Activated T-cell treated with anti-CD3 and anti-CD28 coated beads for 1 hour (primary cell): ENCODE results near the gene SHROOM3.

Experiments
- DNase-seq: peaks from one replicate; pipeline ENCODE4 v3.0.0-alpha.2; 2020; ENCODE audit warnings: low read depth

The SHROOM3 gene

GRCh38 chr4:76751612-76752343, 316.7 kb downstream of the SHROOM3 start:
- DNase-seq: no peak

- no peak for DNase-seq
Measured at GRCh38 chr4:76752861-76753501, 318.0 kb downstream of the SHROOM3 start.

GRCh38 chr4:76753814-76754213, 318.8 kb downstream of the SHROOM3 start:
- no peak for DNase-seq

DNA sequence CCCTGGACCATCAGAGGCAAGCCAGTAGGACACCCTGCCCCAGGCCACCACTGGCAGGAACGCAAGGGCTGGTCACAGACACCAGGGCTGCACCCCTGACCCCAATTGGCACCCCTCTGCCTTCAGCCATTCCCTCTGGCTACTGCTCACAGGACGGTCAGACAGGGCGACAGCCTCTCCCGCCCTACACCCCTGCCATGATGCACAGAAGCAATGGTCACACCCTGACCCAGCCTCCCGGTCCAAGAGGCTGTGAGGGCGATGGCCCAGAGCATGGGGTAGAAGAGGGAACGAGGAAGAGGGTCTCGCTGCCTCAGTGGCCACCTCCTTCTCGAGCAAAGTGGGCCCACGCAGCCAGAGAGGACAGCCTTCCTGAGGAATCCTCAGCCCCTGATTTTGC, 319.4 kb downstream of the SHROOM3 start:
- no peak for DNase-seq

- DNase-seq: no peak
Measured at GRCh38 chr4:76755756-76756155, 320.7 kb downstream of the SHROOM3 start.

DNA sequence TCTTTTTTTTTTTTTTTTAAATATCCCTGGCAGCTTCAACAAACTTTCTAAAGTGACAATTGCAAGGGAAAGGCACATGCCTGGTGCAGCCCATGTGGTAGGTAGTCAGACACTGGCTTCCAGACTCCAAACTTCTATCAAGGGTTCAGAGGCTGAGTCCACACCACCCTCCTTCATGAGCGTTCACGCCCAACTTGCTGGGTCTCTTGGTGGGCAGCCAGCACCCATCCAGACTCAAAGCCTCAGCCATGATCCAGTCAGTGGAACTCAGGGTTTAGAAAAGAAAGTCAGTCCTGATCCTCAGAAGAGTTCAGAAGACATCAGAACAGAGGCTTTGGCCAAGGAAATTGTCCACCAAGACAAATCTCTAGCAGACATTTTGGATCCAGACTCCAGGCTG, 321.4 kb downstream of the SHROOM3 start:
- DNase-seq: no peak

- no peak for DNase-seq
Measured at GRCh38 chr4:76757418-76757939, 322.4 kb downstream of the SHROOM3 start.

DNA sequence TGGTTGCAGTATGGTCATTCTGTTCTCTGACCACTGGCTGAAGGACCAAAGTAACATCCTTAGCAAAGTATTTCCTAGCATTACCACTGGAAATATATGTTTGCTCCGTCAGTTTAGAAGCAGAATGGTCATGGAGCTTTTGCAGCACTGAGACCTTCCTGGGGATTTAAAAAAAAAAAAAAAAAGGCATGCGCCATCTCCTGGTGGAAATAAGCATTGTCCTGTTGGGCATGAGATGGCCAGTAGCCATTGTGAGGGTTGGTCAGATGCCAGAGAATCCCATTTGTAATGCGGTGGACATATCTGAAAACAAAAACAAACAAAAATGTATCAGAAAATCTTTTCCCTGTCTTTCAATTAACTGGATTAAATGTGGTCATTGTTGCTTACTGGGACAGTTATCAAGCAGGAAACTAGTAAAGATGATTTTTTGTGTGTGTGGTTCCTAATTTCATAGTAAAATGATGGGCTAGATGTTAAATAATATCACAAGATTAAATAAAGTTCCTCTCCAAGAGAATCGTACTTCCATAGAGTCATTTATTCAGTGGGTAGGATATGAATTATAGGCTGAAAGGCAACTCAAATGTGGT, 323.4 kb downstream of the SHROOM3 start:
- no peak for DNase-seq

DNA sequence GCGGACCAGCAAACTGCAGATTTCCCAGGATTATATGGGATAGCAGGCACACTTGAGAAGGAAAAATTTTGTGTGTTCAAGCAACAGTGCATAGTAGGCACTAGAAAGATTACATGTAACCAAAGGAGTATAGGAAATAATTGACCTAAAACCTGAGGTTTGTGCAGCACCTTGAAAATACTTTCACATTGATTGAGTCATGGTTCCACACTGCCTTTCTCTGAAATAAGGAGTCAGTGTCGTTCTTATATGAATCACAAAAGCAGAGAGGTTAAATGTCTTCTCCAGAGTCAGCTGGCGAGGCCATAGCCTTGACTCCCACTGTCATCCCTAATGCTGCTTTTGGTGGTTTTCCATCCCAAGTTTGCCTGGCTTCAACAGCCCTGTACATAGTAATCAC, 324.0 kb downstream of the SHROOM3 start:
- no peak for DNase-seq

DNA sequence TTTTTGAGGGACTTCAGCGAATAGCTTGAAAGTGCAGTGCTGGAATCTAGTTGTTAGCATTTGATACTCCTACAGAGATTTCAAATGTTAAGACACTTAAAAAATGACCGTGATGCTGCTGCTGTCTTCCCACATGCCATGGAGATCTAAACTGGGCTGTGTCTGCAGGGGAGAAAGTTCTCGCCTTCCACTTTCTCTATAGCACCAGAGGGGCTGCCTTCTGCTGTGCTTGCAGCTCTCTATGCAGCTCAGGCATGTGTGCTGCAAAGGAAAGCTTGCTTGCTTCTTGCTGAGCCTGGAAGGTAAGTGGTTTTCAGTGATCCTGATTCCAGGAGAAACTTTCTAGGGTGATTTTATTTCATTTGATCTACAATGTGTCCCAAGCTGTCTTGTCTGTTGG, 325.2 kb downstream of the SHROOM3 start:
- DNase-seq: no peak

DNA sequence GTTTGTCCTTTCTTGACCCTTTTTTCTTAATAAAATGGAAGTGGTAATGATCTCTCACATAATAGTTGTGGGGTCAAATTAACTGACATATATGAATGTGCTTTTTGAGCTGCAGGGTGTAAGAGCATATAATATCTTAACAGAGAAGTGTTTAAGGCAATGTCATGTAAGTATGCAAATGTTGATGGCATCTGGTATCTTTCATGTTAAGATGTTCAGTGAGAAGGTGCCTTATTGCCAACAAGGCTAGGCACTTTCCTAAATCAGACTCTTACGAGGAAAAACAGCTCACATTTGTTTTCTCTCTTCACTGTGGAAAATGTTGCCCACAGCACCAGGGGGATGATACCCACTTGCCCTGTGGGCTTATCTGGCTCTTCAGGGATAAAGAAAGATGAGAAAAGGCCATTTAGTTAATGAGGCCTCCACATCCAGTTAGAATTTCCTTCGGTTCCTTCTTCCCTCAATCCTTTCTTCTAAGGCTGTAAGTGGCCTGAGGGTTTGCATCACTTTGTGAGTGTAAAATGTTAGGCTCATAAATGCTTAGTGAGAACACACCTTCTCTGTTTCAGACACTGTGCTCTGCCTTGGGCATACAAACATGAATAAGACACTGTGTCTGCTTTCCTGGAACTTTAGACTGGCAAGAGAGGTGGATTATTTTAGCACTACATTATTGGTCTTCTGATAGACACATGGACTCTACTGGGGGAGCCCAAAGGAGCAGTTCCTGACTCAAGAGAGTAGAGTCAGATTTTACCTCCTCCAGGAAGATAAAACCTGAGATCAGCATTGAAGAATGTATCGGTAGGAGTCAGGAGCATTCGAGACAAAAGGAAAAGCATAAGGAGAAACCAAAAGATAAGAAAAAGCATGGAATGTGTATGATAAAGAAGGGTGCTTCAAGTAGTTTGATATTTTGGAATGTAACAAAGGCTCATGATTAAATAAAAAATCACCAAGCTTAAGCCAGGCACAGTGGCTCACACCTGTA, 327.4 kb downstream of the SHROOM3 start:
- DNase-seq: no peak

DNA sequence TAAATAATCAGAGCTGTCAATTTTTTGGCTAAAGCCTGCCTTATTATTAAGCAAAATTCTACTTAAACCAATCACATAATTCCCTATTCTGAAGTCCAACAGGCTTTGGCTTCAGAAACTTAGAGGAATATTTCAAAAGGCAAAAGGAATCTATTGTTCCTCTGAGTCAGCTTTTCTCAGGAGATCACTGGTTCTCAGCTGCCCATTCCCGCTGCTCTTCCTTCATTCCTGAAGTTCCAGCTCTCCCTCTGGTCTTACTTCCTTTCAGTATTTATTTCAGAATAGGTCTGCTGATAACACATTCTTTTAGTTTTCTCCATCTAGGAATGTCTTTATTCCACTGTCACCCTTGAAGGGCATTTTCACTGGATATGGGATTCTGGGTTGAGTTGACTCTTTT, 329.2 kb downstream of the SHROOM3 start:
- DNase-seq: no peak

DNA sequence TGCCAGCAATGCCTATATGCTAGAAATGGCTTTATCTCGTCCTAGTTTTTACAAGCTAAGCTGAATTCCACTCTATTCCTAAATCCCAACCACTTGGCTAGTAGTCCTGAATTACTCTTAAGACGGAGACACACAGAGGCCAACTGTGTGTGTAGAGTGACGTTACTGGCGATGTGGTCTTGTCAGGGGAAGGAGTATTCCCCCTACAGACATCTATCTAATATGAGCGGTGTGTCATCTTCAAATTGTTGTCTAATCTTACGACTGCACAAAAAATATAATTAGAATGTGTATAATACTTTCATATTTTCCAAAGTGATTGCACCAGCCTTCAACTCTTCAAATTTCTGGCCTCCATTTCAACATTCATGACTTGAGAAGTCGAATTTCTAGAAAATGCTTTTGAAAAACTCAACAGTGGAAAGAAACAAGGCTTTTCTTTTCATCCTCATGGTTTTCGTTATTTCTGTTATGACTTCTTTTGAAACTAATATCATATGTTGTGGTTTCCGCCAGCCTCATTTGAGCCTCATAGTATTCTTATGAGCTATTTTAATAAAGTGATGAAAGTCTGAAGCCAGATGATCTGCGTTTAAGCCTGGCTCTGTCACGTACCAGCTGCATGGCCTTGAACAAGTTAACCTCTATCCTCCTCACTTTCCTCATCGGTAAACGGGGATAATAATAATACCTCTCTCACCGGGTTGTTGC, 330.6 kb downstream of the SHROOM3 start:
- DNase-seq: no peak

DNA sequence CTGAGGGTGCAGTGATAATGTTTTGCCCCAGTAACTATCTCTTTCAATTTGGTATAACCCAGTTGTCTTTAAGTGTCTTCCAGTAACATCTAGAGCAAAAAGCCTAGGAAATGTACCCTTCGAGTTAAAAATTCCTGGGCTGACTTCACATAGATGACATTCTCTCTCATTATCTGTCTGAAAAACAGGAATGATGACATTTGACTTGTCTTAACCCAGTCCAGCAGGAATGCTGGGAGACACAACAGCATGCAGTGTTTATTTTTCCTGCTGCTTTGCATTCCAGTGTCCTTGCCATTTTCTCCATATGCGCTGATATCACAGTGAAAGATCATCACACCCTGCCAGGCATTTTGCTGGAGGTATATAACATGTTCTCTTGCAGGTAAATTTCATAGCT, 333.0 kb downstream of the SHROOM3 start:
- no peak for DNase-seq

DNA sequence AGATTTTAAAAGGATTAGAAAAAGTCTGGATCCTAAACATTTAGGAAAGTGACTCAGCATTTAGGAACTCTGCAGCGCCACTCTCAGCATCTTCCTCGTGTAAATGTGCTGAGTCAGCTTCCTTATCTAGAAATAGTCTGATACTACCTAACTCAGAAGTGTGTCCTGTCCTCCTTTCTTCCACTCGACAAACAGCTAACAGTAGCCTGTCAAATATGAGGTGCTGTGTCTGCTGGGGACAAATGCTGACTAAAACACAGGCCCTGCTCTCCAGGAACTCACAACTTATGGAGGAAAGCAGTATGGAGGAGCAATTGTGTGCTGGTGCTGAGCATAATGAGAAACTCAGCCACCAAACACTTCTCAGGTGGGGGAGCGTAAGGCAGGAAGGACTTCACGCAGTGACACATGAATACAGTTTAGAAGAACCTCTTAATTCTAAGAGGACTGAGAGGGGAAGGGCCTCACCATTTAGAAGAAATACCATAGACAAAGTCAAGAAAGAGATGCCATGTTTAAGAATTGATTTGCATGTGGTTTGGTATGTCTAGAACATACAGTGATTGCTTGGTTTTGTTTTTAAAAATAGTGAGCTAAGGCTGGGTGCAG, 337.6 kb downstream of the SHROOM3 start:
- no peak for DNase-seq

- DNase-seq: no peak
Measured at GRCh38 chr4:76773766-76774165, 338.7 kb downstream of the SHROOM3 start.

GRCh38 chr4:76779740-76780459, 344.9 kb downstream of the SHROOM3 start:
- no peak for DNase-seq

DNA sequence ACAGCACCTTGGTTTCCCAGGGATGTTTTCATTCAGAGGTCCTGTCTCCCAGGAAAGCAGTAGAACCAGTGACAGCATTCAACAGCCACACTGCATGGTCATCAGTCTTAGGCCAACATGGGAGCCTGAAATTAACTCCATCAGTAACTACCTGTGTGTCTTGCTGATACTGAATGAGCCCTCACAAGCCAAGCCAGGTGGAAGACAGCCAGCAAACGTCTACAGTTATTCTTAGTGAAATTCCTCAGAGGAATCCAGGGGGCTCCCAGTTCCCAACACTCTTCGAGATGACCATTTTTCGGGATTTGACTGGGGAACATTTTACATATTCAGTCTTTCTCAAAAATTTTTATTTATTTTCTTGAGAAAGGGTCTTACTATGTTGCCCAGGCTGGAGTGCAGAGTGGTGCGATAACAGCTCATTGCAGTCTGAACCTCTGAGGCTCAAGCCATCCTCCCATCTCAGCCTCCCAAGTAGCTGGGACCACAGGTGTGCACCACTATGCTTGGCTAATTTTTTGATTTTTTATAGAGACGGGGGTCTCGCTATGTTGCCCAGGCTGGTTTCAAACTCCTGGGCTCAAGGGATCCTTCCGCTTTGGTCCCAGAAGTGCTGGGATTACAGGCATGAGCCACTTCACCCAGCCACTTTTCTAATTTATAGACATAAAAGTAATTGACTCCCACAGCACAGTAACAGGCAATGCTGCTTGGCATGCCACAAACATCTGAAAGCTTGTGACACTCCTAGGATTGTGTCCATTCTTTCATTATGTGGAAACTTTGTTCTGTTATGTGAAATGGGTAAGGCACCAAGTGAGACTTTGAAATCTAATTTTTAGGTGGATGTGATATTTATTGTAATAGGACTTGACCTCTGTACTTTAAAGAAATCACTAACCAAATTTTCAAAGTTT, 346.0 kb downstream of the SHROOM3 start:
- DNase-seq: no peak
